Measurements from ENCODE around the gene EPS8L2.

Gene EPS8L2

DNA sequence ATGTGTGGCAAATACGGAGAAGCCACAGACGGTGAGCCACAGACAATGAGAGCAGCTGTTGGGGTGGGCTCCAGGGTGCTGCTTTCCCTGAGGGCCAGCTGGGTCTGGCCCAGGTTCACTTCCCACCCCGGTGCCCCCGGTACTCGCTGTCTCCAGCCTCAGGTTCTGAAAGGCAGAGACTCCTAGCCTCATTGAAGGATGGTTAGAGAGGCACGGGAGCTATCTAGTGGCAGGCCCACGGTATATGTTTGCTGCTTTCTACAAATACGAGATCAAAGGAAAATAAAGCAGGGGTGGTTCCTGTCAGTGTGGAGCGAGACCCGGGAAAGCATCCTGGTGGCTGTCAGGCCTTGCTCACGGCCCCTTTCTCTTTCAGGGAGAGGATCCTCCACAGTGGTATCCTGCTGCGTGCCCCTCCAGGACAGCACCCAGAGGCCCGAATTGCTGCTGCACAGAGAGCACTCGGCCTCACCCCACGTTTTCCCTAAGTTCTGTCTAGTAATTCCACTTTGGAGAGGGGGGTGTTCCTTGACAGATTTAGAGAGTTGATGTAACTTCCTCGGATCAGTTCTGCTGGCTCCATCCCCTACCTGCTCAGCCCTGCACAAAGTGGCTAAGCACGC, 7.4 kb upstream of the EPS8L2 start:
- H3K27ac ChIP-seq: no peak overlapping the region
- no peak for DNase-seq (ENCODE audit: low spot score)
- no peak overlapping the region for H3K4me3 ChIP-seq
- TF ChIP-seq, protein P1, sequence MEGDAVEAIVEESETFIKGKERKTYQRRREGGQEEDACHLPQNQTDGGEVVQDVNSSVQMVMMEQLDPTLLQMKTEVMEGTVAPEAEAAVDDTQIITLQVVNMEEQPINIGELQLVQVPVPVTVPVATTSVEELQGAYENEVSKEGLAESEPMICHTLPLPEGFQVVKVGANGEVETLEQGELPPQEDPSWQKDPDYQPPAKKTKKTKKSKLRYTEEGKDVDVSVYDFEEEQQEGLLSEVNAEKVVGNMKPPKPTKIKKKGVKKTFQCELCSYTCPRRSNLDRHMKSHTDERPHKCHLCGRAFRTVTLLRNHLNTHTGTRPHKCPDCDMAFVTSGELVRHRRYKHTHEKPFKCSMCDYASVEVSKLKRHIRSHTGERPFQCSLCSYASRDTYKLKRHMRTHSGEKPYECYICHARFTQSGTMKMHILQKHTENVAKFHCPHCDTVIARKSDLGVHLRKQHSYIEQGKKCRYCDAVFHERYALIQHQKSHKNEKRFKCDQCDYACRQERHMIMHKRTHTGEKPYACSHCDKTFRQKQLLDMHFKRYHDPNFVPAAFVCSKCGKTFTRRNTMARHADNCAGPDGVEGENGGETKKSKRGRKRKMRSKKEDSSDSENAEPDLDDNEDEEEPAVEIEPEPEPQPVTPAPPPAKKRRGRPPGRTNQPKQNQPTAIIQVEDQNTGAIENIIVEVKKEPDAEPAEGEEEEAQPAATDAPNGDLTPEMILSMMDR (IDR thresholded peaks at IDR 0.05): no peak

DNA sequence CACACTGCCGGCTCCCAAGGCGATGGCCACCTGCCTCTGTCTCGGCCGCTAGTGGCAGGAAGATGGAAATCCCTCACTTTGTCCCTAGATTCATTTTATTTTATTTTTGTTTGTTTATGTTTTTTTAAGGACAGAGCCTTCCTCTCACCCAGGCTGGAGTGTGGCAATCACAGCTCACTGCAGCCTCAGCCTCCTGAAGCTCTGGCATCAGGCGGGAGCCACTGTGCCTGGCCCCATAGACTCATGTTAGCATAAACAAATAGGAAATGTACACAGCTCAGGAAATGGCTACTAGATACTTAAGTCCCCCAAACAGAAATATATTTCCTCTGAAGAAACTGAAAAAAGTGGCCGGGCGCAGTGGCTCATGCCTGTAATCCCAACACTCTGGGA, 6.9 kb upstream of the EPS8L2 start:
- TF ChIP-seq, protein P1 (IDR thresholded peaks at IDR 0.05): no peak
- no peak for DNase-seq (ENCODE audit: low spot score)
- H3K27ac ChIP-seq: no peak overlapping the region
- no peak overlapping the region for H3K4me3 ChIP-seq

DNA sequence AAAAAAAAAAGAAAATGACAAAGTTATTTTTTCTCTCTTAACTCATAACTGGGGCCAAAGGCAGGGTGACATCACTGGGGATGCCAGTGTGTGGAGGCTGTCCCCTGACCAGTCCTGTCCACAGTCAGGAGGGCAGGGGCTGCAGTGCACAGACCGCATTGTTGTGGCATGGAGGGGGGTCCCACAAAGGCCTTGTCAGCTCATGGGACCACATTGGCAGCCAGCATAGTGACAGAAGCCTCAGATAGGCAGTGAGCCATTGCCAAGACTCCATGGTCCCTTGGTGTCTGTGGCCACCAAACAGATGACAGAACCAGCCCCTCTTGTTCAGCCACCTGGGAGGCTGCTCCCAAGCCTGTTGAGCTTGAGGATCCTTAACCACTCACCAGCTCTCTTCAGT, 6.3 kb upstream of the EPS8L2 start:
- Histone ChIP-seq H3K4me3 (no peak overlapping the region), H3K27ac (no peak overlapping the region)
- DNase-seq (ENCODE audit: low spot score): no peak
- TF ChIP-seq, protein P1 (IDR thresholded peaks at IDR 0.05): no peak

DNA sequence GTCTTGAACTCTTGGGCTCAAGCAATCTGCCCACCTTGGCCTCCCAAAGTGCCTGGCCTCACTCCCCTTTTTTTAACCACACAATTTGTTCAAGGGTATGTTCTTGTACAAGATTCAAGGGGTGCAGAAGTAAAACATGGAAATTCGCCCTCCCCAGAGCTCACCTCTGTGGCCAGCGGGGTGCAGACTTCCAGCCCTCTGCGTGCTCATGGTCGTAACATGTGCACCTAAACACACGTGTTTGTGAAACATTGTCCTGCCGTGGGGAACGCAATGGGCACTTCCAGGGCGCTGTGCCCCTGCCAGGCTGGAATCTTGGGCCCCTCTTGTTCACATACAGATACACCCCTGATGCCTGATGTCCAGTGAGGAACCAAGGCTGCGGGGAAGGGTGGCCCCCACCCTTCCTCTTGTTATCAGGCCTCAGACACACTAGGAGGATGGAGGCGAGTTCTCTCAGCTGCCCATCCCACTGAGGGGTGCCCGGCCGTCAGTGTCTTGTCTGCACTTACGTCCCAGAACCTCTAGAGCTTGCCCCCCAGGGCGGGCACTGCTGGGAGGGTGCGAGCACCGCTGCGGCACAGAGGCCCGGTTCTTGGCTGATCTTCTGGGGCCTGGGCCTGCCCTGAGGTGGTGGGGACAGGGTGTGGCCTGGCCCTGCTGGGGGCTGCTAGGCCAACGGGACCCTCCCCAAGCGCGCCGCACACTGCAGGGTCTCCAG, 4.1 kb upstream of the EPS8L2 start:
- Histone ChIP-seq H3K27ac (peak overlapping the region; percentile 75 to 86), H3K4me3 (no peak overlapping the region)
- TF ChIP-seq, protein P1 (IDR thresholded peaks at IDR 0.05): no peak
- DNase-seq (ENCODE audit: low spot score): no peak

DNA sequence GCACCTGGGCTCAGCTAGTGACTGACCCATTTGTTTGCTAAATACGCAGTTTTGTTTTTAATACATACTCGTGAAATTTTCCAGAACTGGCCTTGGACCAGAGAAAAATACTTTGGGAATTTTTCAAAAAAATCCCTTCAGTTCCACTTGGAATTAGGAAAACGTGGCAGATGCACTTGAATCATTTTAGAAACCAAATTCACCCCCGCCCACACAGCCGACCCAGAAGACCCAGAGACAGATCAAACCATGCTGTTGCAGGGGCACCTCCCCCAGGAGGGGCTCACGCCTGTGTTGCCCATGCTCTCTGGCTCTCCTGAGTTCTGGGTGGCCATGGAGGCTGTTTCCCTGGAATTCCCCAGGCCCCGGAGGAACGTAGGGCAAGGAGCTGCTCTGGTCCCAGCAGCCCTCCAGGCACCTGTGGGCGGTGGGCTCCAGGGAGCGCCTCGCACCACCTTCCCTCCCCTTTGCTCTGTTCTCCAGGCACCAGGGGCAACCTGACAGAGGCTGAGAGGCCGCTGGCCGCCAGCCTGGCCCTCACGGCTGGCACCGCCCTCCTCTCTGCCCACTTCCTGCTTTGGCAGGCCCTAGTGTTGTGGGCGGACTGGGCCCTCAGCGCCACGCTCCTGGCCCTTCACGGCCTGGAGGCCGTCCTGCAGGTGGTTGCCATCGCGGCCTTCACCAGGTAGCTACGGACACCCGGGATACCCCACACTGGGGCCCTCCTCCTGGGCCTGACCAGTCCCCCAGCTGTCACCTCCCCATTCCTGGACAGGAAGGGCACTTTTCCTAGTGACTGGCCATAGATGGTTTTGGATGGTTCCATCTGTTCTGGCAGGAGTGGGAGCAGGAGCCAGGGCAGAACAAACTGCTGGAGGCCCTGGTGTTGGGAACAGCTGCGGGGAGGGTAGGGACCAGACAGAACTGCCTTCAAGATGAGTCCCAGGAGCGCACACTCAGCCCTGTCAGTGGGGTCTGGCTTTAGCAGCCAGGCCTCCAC, 3.3 kb upstream of the EPS8L2 start:
- H3K27ac ChIP-seq: peak overlapping the region; percentile 75 to 86
- H3K4me3 ChIP-seq: no peak overlapping the region
- TF ChIP-seq, protein P1 (IDR thresholded peaks at IDR 0.05): no peak
- no peak for DNase-seq (ENCODE audit: low spot score)

DNA sequence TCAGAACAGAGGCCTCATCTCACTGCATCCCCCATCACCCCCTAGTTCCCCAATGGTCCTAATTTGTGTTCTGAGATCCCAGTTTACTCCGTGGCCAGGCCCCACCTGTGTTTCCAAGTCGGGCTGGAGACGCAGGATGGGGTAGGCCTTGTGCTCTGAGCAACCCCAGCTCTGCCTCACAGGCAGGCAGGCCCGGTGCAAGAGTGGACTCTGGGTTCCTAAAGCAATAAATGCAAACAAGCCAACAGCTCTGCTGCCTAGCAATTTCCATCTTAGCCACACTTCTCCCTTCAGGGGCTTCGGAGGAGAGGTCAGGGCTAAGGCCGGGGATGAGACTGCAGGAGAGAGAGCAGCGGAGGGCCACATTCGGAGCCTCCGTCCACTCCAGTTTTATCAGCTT, 2.5 kb upstream of the EPS8L2 start:
- peak overlapping the region; percentile 75 to 86 for H3K27ac ChIP-seq
- no peak overlapping the region for H3K4me3 ChIP-seq
- TF ChIP-seq, protein P1 (IDR thresholded peaks at IDR 0.05): no peak
- DNase-seq (ENCODE audit: low spot score): no peak
